AG04449 (cell line): ENCODE results near the gene ZNF500.

Experiments used
- CTCF ChIA-PET: fragments of 350-600 bp; formaldehyde crosslinking; extraction: SDS; loops from one replicate; lab custom pipeline; 2021; ENCODE audit warnings: antibody characterized with exemption; lab: Yijun Ruan, JAX
- POLR2A ChIA-PET: fragments of 400-600, 350-600 bp; formaldehyde crosslinking; extraction: SDS; loops from one replicate; lab custom pipeline; 2020; ENCODE audit warnings: antibody characterized with exemption, inconsistent platforms; lab: Yijun Ruan, JAX
- DNase-seq: peaks from one replicate; pipeline ENCODE4 v3.0.0-alpha.2; 2010; ENCODE audit warnings: low read depth, low spot score
- H3K4me3 ChIP-seq: 2 replicates; pipeline ENCODE4 v1.5.1; 2011; ENCODE audit warnings: low read depth, mild to moderate bottlenecking, control low read depth, low read length
- CTCF ChIP-seq: IDR thresholded peaks from one replicate; pipeline ENCODE4 v1.5.1; 2011; ENCODE audit warnings: mild to moderate bottlenecking, moderate library complexity, low read length, control low read depth, inconsistent platforms; ENCODE audit not compliant: insufficient read depth; ENCODE audit errors: missing control alignments

ZNF500 gene

DNA sequence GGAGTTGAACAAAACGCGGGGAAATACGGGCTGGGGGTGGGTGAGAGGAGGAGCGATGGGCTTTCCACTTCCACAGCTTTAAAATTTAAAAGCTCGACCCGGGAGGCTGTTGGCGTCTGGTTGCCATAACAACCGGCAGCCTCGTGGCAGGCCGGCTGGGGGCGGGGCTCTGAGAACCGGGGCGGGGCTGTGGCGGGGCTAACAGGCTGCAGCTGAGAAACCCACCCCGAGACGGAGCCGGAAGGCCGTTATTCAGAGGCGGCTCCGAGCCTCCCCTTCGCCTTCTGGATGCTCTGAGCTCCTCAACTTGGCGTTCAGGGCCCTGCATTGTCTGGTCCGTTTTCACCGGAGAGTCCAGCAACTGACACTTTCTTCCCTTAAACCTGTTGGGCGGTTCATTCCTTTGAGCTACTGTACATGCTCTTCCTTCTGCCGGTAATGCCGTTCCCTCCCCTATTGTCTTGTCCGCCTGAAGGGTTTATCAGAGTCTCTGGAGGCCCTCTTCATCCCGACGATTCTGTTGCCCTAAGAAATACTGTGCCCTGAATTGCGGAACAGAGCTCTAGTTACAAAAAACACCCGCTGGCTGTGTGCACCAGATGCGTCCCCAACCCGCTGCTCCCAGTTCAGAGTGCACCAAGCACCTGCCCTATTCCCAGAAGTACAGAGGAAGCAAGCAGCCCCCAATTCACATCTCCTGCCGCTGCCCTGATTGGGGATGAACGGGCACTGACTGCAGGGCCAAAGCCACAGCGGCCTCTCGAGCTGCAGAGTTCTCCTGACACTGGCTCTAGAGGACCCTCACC, 32.0 kb downstream of the ZNF500 start:
- TF ChIP-seq CTCF = no peak
- ChIA-PET POLR2A (interaction anchor here (0.8 to 2.1 kb wide), 9 partner anchors 8 to 119 kb away, joined by 3 to 15 read pairs (median 6); partner anchors contain the start of genes NUDT16L1, ROGDI and ZNF500), CTCF (interaction anchor here (0.9 to 2.4 kb wide), 7 partner anchors 9 to 223 kb away, joined by 3 to 8 read pairs (median 3); partner anchors contain the start of genes MGRN1, SEC14L5 and ZNF500)
- peak overlapping the region; percentile 97 for H3K4me3 ChIP-seq
- DNase-seq = no peak

GRCh38 chr16:4734063-4734729, 32.8 kb downstream of the ZNF500 start, which contains the start of the genes ANKS3 and DNAAF8:
ANKS3 (minus strand) TSS chr16:4734271; CDS start chr16:4730149, 4,122 bp downstream.
DNAAF8 (plus strand) TSS chr16:4734537; CDS start chr16:4736515, 1,978 bp downstream.
- no peak for TF ChIP-seq CTCF
- peak within 1 kb of the TSS; percentile 97 for H3K4me3 ChIP-seq
- ChIA-PET POLR2A (interaction anchor here (0.8 to 2.1 kb wide), 10 partner anchors 8 to 338 kb away, joined by 3 to 15 read pairs (median 5); partner anchors contain the start of genes NUDT16L1, ROGDI and ZNF500), CTCF (interaction anchor here (0.9 to 2.4 kb wide), 7 partner anchors 10 to 224 kb away, joined by 3 to 8 read pairs (median 3); partner anchors contain the start of genes MGRN1, SEC14L5 and ZNF500)
- DNase-seq = peak; percentile 83

DNA sequence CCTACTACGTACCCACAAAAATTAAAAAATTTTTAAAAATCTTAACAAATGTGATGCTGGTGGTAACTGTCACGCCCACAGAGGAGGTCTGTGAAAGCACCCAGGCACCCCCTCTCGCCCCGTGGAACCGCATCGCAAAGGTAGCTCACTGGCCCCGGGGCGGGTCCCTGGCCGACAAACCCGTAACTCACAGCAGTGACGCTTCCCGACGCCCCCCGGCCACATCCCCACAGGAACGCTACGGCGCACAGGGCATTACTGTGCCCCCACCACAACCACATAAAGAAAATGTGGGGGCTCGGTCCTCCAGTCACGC, 33.3 kb downstream of the ZNF500 start:
- TF ChIP-seq CTCF = no peak
- ChIA-PET CTCF (interaction anchor here (1.1 to 2.4 kb wide), 3 partner anchors 33 to 223 kb away, joined by 3 to 8 read pairs (median 5); partner anchors contain the start of gene ZNF500), POLR2A (interaction anchor here (0.8 to 2.1 kb wide), 9 partner anchors 9 to 339 kb away, joined by 3 to 15 read pairs (median 6); partner anchors contain the start of genes NUDT16L1, ROGDI and ZNF500)
- no peak for DNase-seq
- peak overlapping the region; percentile 97 for H3K4me3 ChIP-seq

DNA sequence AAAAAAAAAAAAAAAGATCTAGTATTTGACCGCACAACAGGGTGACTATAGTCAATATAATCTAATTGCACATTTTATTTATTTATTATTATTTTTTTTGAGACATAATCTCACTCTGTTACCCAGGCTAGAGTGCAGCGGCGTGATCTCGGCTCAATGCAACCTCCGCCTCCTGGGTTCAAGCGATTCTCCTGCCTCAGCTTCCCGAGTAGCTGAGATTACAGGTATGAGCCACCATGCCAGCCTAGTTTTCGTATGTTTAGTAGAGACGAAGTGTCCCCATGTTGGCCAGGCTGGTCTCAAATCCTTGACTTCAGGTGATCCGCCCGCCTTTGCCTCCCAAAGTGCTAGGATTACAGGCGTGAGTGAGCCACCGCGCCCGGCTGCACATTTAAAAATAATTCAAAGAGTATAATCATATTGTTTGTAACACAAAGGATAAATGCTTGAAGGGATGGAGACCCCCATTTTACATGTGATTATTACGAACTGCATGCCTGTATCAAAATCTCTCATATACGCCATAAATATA, 33.7 kb downstream of the ZNF500 start:
- no peak for TF ChIP-seq CTCF
- ChIA-PET POLR2A (interaction anchor here (1.3 to 2.1 kb wide), 4 partner anchors 12 to 339 kb away, joined by 3 to 15 read pairs (median 8); partner anchors contain the start of gene ROGDI), CTCF (interaction anchor here (2.4 kb wide), 1 partner anchor 222 kb away, joined by 8 read pairs; no protein-coding TSS in a partner anchor)
- H3K4me3 ChIP-seq = peak overlapping the region; percentile 97
- no peak for DNase-seq

GRCh38 chr16:4729876-4730275, 37.1 kb downstream of the ZNF500 start:
- ChIA-PET POLR2A (interaction anchor here (0.6 kb wide), 1 partner anchor 99 kb away, joined by 3 read pairs; no protein-coding TSS in a partner anchor), CTCF (no interaction called here)

More at GRCh38 chr16:4729876-4730275, 37.1 kb downstream of the ZNF500 start:
- DNase-seq = no peak
- H3K4me3 ChIP-seq = no peak overlapping the region
- no peak for TF ChIP-seq CTCF
